Right atrium auricular region (tissue), 2 donors: Measurements from ENCODE around the gene IQCM. TPM values are rescaled to one million over a fixed set of nuclear protein-coding genes. Genes with fewer than 3 reads are reported as not detected.

Experiments used
- DNase-seq: peaks from one replicate; pipeline ENCODE4 v3.0.0-alpha.2; 2019; ENCODE audit warnings: low spot score
- H3K27ac ChIP-seq, 2 donors: fragments of 200-600 bp; sonication (generic); 1 replicate in 1 of 2; 2 replicates in 1 of 2; pipeline ENCODE4 v1.5.1; 2016 to 2019
- H3K27me3 ChIP-seq, 2 donors: fragments of 200-600 bp; sonication (generic); one replicate each; pipeline versions ENCODE4 v1.5.1 to v1.6.0; 2017 to 2019
- H3K36me3 ChIP-seq: fragments of 200-600 bp; sonication (generic); one replicate; pipeline ENCODE4 v1.5.1; 2016
- H3K4me1 ChIP-seq, 2 donors: fragments of 200-600 bp; sonication (generic); one replicate each; pipeline versions ENCODE4 v1.5.1 to v1.6.0; 2017 to 2019
- H3K4me3 ChIP-seq, 2 donors: fragments of 200-600 bp; sonication (generic); 1 replicate in 1 of 2; 2 replicates in 1 of 2; pipeline ENCODE4 v1.5.1; 2017 to 2019; ENCODE audit warnings: mild to moderate bottlenecking in 1 of 2, moderate library complexity in 1 of 2
- H3K9me3 ChIP-seq, 2 donors: fragments of 200-600 bp; sonication (generic); one replicate each; pipeline ENCODE4 v1.5.1; 2019
- total RNA-seq, 2 donors: library from RNA; depleted of rRNA; stranded (reverse); fragments of >200 nt; gene quantifications; one replicate each; pipeline ENCODE4 v1.1.0, GENCODE V29; 2016
- TF ChIP-seq, protein P1 (sequence below), 2 donors: fragments of 200-600 bp; sonication (generic); IDR thresholded peaks; one replicate each; pipeline ENCODE4 v1.5.1; 2019; ENCODE audit warnings: antibody characterized with exemption in 2 of 2

Gene IQCM, protein sequence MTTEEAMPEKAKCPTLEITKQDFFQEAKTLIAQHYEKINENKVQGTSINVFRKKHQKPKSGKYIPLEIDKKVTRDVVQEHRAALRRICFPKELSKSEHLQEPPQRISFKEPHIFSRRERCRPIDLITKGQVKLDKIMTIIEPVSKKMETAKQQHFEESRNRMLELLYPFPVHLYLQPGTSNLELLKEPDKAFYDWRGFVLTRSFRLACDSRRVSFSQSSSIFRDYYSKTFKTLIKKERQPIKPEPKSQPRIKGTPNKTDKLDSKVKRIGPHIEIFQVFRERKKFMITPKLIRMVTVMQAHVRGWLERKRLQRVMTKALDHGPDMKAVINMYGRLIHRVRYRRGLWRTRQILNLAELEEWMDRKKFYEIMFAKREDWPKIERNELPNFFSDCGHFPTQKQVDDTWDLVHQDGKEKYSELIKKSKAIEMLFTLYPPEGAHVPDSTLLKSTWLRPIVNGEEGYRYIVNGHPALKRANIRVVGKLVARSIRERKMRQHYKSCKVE
- not detected for total RNA-seq

DNA sequence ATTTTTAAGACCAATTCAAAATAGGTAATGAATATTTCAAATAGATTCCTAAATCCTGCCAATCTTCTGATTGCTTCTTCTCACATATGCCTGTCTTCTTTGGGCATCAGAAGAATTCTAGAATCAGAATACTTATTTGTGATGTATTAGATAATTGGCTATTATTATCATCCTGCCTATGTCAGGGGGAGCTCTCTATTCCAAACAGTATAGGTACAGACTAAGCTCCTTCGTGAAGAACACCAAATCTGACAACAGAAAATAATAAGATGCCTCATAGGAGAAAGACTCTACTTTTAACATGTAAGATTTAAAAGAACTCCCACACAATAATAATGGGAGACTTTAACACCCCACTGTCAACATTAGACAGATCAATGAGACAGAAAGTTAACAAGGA is at the start of gene IQCM:
IQCM (minus strand) TSS at position 101 of the 400 bp plus-strand sequence. CDS start 73,152 bp downstream, outside the sequence.
- H3K27me3 ChIP-seq, result no peaks in the 10 kb centered on the region
- no peaks in the 10 kb centered on the region for H3K9me3 ChIP-seq
- no peaks in the 10 kb centered on the region for H3K4me1 ChIP-seq
- DNase-seq, result no peak
- H3K27ac ChIP-seq, result no peak within 1 kb of the TSS
- TF ChIP-seq, protein P1, sequence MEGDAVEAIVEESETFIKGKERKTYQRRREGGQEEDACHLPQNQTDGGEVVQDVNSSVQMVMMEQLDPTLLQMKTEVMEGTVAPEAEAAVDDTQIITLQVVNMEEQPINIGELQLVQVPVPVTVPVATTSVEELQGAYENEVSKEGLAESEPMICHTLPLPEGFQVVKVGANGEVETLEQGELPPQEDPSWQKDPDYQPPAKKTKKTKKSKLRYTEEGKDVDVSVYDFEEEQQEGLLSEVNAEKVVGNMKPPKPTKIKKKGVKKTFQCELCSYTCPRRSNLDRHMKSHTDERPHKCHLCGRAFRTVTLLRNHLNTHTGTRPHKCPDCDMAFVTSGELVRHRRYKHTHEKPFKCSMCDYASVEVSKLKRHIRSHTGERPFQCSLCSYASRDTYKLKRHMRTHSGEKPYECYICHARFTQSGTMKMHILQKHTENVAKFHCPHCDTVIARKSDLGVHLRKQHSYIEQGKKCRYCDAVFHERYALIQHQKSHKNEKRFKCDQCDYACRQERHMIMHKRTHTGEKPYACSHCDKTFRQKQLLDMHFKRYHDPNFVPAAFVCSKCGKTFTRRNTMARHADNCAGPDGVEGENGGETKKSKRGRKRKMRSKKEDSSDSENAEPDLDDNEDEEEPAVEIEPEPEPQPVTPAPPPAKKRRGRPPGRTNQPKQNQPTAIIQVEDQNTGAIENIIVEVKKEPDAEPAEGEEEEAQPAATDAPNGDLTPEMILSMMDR (IDR thresholded peaks at IDR 0.05), result no peak
- H3K36me3 ChIP-seq, result no peaks in the 10 kb centered on the region
- no peak within 1 kb of the TSS for H3K4me3 ChIP-seq

DNA sequence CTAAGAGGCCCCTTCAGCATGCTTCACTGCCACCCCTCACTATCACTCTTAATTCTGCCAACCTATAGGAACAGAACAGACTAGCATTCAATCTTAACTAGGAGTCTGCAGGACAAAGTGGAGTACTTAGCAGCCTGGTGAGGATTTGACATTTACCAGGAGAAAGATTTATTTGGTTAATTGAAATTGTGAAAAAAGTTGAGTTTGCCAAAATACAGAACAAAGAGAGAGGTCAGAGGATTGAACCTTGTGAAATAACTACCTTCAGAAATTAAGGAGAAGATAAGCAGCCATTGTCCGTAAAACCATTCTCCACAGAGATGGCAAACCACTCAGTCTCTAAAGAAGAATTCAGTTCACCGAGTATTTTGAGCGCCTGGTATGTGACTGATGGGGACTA is 41.8 kb upstream of the IQCM start:
- DNase-seq, result no peak
- H3K36me3 ChIP-seq, result no peaks in the 10 kb centered on the region
- no peak overlapping the region for H3K4me3 ChIP-seq
- H3K9me3 ChIP-seq, result peaks cover 0 to 15% of the 10 kb centered on the region in 2 donors
- no peak overlapping the region for H3K27ac ChIP-seq
- H3K27me3 ChIP-seq, result no peaks in the 10 kb centered on the region
- H3K4me1 ChIP-seq, result no peaks in the 10 kb centered on the region
- TF ChIP-seq, protein P1 (IDR thresholded peaks at IDR 0.05), result no peak

DNA sequence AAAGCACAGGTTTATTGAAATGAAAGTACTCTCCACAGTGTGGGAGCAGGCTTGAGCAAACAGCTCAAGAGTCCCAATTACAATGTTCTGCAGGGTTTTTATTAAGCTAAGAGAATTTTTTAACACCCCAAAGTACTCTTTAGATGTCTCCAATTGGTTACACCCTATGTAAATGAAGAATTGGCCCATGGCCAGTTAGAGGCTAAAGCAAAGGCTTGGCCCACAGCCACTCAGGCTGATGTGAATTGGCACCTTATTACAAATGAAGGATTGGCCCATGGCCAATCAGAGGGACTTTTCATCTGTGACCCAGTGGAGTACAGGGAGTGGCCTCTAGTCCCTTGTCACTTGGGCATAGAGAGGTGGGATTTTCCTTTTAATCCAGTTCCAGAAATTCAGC is 30.1 kb upstream of the IQCM start:
- TF ChIP-seq, protein P1 (IDR thresholded peaks at IDR 0.05), result no peak
- no peak for DNase-seq
- Histone ChIP-seq H3K4me3 (no peak overlapping the region), H3K27me3 (no peaks in the 10 kb centered on the region), H3K9me3 (no peaks in the 10 kb centered on the region), H3K27ac (no peak overlapping the region), H3K36me3 (no peaks in the 10 kb centered on the region), H3K4me1 (no peaks in the 10 kb centered on the region)

DNA sequence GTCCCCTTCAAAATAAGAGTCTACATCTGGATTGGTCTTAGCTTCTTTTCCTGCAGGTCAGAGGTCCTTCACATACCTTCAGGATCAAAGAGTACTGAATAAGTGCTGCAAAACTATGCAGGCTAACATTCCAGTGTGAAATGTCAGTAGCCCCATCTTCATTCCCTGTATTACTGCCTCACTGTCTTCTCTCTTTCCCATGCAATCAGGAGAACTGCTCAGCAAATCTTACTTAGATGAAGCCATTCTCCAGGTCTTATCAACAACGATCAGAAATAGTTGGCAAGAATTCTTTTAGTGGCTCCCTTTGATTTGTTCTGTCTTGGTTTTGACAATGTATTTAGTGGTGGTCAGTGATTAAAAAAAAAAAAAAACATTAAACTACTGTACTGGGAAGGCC is 26.0 kb upstream of the IQCM start:
- no peak overlapping the region for H3K4me3 ChIP-seq
- no peaks in the 10 kb centered on the region for H3K9me3 ChIP-seq
- TF ChIP-seq, protein P1 (IDR thresholded peaks at IDR 0.05), result no peak

DNA sequence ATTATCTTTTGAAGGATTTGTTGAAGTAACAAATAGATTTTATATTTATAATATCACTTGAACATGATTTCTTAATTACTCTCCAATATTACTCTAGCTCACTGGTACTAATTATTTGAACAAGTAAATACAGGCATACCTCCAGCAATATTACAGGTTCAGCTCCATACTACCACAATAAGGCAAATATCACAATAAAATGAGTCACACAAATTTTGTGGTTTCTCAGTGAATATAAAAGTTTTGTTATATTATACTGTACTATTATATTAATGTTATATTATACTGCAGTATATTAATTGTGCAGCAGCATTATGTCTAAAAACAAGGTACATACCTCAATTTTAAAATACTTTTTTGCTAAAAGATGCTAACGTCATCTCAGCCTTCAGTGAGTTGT is 22.4 kb upstream of the IQCM start:
- no peak for DNase-seq
- H3K27me3 ChIP-seq, result no peaks in the 10 kb centered on the region
- no peak overlapping the region for H3K4me3 ChIP-seq
- no peaks in the 10 kb centered on the region for H3K4me1 ChIP-seq
- TF ChIP-seq, protein P1 (IDR thresholded peaks at IDR 0.05), result no peak
- H3K36me3 ChIP-seq, result no peaks in the 10 kb centered on the region
- H3K9me3 ChIP-seq, result no peaks in the 10 kb centered on the region
- no peak overlapping the region for H3K27ac ChIP-seq

More for the DNA sequence above, 26.0 kb upstream of the IQCM start:
- Histone ChIP-seq H3K27me3 (no peaks in the 10 kb centered on the region), H3K4me1 (no peaks in the 10 kb centered on the region), H3K27ac (no peak overlapping the region), H3K36me3 (no peaks in the 10 kb centered on the region)
- DNase-seq, result no peak
